H9 (cell line): Measurements from ENCODE around the gene CCNYL1. TPM values are rescaled to one million over a fixed set of nuclear protein-coding genes. Genes with fewer than 3 reads are reported as not detected.
A peak's percentile ranks its signal among the peaks of the same experiment; 100 is the strongest.

ENCODE experiments used
- DNase-seq: peaks from one replicate; pipeline ENCODE4 v3.0.0-alpha.2; 2017
- H2AFZ ChIP-seq: one replicate; pipeline ENCODE4 v1.6.1; 2013; ENCODE audit warnings: mild to moderate bottlenecking, low read length, control low read depth, moderate library complexity
- H2AK5ac ChIP-seq: 2 replicates; pipeline ENCODE4 v1.6.1; 2013; ENCODE audit warnings: low read length, control low read depth, mixed read lengths; ENCODE audit not compliant: insufficient read length
- H2BK120ac ChIP-seq: one replicate; pipeline ENCODE4 v1.6.1; 2013; ENCODE audit warnings: low read depth, mild to moderate bottlenecking, low read length, control low read depth, inconsistent platforms; ENCODE audit not compliant: poor library complexity, severe bottlenecking
- H2BK12ac ChIP-seq: 2 replicates; pipeline ENCODE4 v1.6.1; 2013; ENCODE audit warnings: low read length, control low read depth, mixed read lengths, low read depth; ENCODE audit not compliant: insufficient read length
- H2BK15ac ChIP-seq: 2 replicates; pipeline ENCODE4 v1.6.1; 2013; ENCODE audit warnings: low read depth, low read length, control low read depth
- H2BK20ac ChIP-seq: one replicate; pipeline ENCODE4 v1.6.1; 2013; ENCODE audit warnings: low read depth, mild to moderate bottlenecking, low read length, control low read depth, inconsistent platforms; ENCODE audit not compliant: poor library complexity, severe bottlenecking
- H2BK5ac ChIP-seq: 2 replicates; pipeline ENCODE4 v1.6.1; 2013; ENCODE audit warnings: low read length, control low read depth, mixed read lengths; ENCODE audit not compliant: insufficient read length
- H3K14ac ChIP-seq: 2 replicates; pipeline ENCODE4 v1.6.1; 2013; ENCODE audit warnings: low read length, control low read depth; ENCODE audit not compliant: insufficient read depth
- H3K18ac ChIP-seq: 2 replicates; pipeline ENCODE4 v1.6.1; 2013; ENCODE audit warnings: low read depth, mild to moderate bottlenecking, mixed read lengths, low read length, control low read depth; ENCODE audit not compliant: insufficient read length
- H3K23ac ChIP-seq: 2 replicates; pipeline ENCODE4 v1.6.1; 2013; ENCODE audit warnings: low read length, control low read depth, mixed read lengths, low read depth; ENCODE audit not compliant: insufficient read length
- H3K23me2 ChIP-seq: 2 replicates; pipeline ENCODE4 v1.6.1; 2013; ENCODE audit warnings: low read depth, mild to moderate bottlenecking, mixed read lengths, low read length, control low read depth; ENCODE audit not compliant: insufficient read length, poor library complexity, severe bottlenecking
- H3K27ac ChIP-seq: 2 replicates; pipeline ENCODE4 v1.5.1; 2013; ENCODE audit warnings: low read length, control low read depth, mixed read lengths, low read depth; ENCODE audit not compliant: insufficient read length
- H3K27me3 ChIP-seq: 2 replicates; pipeline ENCODE4 v1.6.1; 2013; ENCODE audit warnings: low read length, control low read depth, inconsistent platforms; ENCODE audit not compliant: insufficient read depth
- H3K4ac ChIP-seq: 2 replicates; pipeline ENCODE4 v1.6.1; 2013; ENCODE audit warnings: low read depth, mild to moderate bottlenecking, control low read depth, inconsistent platforms, low read length, moderate library complexity
- H3K4me1 ChIP-seq: 2 replicates; pipeline ENCODE4 v1.6.1; 2013; ENCODE audit warnings: low read length, control low read depth, inconsistent platforms; ENCODE audit not compliant: insufficient read depth
- H3K4me2 ChIP-seq: 2 replicates; pipeline ENCODE4 v1.6.1; 2013; ENCODE audit warnings: low read length, control low read depth, mixed read lengths; ENCODE audit not compliant: insufficient read length, insufficient read depth
- H3K56ac ChIP-seq: 2 replicates; pipeline ENCODE4 v1.6.1; 2013; ENCODE audit warnings: low read depth, mild to moderate bottlenecking, mixed read lengths, low read length, control low read depth; ENCODE audit not compliant: insufficient read length
- H3K79me1 ChIP-seq: 2 replicates; pipeline ENCODE4 v1.6.1; 2013; ENCODE audit warnings: low read depth, mild to moderate bottlenecking, moderate library complexity, low read length, control low read depth, inconsistent platforms; ENCODE audit not compliant: insufficient read depth, poor library complexity, severe bottlenecking
- H3K79me2 ChIP-seq: 2 replicates; pipeline ENCODE4 v1.6.1; 2013; ENCODE audit warnings: low read length, control low read depth, inconsistent platforms; ENCODE audit not compliant: insufficient read depth
- H3K9ac ChIP-seq: 2 replicates; pipeline ENCODE4 v1.6.1; 2013; ENCODE audit warnings: low read length, control low read depth, mixed read lengths; ENCODE audit not compliant: insufficient read length; ENCODE audit errors: extremely low read depth
- H3K9me3 ChIP-seq: one replicate; pipeline ENCODE4 v1.6.1; 2013; ENCODE audit warnings: low read depth, low read length, inconsistent platforms; ENCODE audit not compliant: control insufficient read depth
- H3T11ph ChIP-seq: one replicate; pipeline ENCODE4 v1.6.1; 2013; ENCODE audit warnings: mild to moderate bottlenecking, low read length, control low read depth, inconsistent platforms
- H4K20me1 ChIP-seq: one replicate; pipeline ENCODE4 v1.6.1; 2013; ENCODE audit not compliant: control insufficient read depth, insufficient read length, insufficient read depth
- H4K5ac ChIP-seq: 2 replicates; pipeline ENCODE4 v1.6.1; 2013; ENCODE audit warnings: low read depth, mild to moderate bottlenecking, mixed read lengths, low read length, control low read depth; ENCODE audit not compliant: insufficient read length
- H4K8ac ChIP-seq: replicated peaks from 2 replicates; pipeline ENCODE4 v1.6.1; 2013; ENCODE audit warnings: low read length, control low read depth, mixed read lengths, low read depth; ENCODE audit not compliant: insufficient read length
- H4K91ac ChIP-seq: 2 replicates; pipeline ENCODE4 v1.6.1; 2013; ENCODE audit warnings: low read depth, mild to moderate bottlenecking, moderate library complexity, mixed read lengths, low read length, control low read depth; ENCODE audit not compliant: insufficient read length
- H3K27ac Mint-ChIP-seq, 3 experiments: 2 replicates in 2 of 3; 3 replicates in 1 of 3; pipeline ENCODE4 v1.8.0; 2020 to 2021; ENCODE audit warnings: mixed read lengths in 3 of 3, mild to moderate bottlenecking in 1 of 3, moderate library complexity in 1 of 3
- H3K27me3 Mint-ChIP-seq: 2 replicates; pipeline ENCODE4 v1.8.0; 2021; ENCODE audit warnings: low read depth, mild to moderate bottlenecking, moderate library complexity, mixed read lengths
- H3K36me3 Mint-ChIP-seq, 3 experiments: 2 replicates in 2 of 3; 3 replicates in 1 of 3; pipeline ENCODE4 v1.8.0; 2020 to 2021; ENCODE audit warnings: low read depth in 3 of 3, mixed read lengths in 3 of 3; ENCODE audit not compliant: insufficient read depth in 1 of 3
- H3K4me1 Mint-ChIP-seq, 2 experiments: 2 replicates each; pipeline ENCODE4 v1.8.0; 2020; ENCODE audit warnings: mixed read lengths in 2 of 2
- H3K4me3 Mint-ChIP-seq, 2 experiments: 2 replicates in 1 of 2; 3 replicates in 1 of 2; pipeline ENCODE4 v1.8.0; 2020 to 2021; ENCODE audit warnings: mild to moderate bottlenecking in 2 of 2, mixed read lengths in 2 of 2, moderate library complexity in 1 of 2
- H3K9me3 Mint-ChIP-seq, 2 experiments: 2 replicates in 1 of 2; 3 replicates in 1 of 2; pipeline ENCODE4 v1.8.0; 2020; ENCODE audit warnings: mild to moderate bottlenecking in 2 of 2, mixed read lengths in 2 of 2, moderate library complexity in 1 of 2
- CTCF ChIP-seq: fragments of 200-600 bp; sonication (generic); conservative IDR thresholded peaks from 3 replicates; pipeline ENCODE4 v1.8.0; 2021; ENCODE audit warnings: antibody characterized with exemption, mild to moderate bottlenecking
- WGBS: extraction: QIAGEN DNeasy Blood & Tissue Kit; methylation state at CpG from one replicate; pipeline ENCODE4 v1.1.7; 2013; ENCODE audit warnings: missing lambda C conversion rate, low lambda C conversion rate, mixed read lengths; ENCODE audit not compliant: insufficient read length; ENCODE audit errors: extremely low coverage; 5-methylcytosine and 5-hydroxymethylcytosine counted together
- total RNA-seq: library from RNA; stranded (reverse); gene quantifications from 2 replicates; pipeline ENCODE4 v1.2.1, GENCODE V29; 2021

The CCNYL1 gene
- total RNA-seq, 1 experiment from 2014 or later = 27.0 TPM

- no peak overlapping the region for H2BK120ac ChIP-seq
Observed at GRCh38 chr2:207766041-207766551, 54.7 kb downstream of the CCNYL1 start.

More at GRCh38 chr2:207766041-207766551, 54.7 kb downstream of the CCNYL1 start:
- H3K4me1 Mint-ChIP-seq = peaks cover 60 to 75% of the 10 kb centered on the region in 2 experiments
- TF ChIP-seq CTCF = no peak
- Histone ChIP-seq H3K23me2 (peaks cover 33% of the 10 kb centered on the region), H3K23ac (no peak overlapping the region), H3K14ac (no peak overlapping the region), H2AFZ (no peak overlapping the region), H2AK5ac (no peak overlapping the region), H3K9ac (peak overlapping the region; percentile 45), H4K20me1 (peaks cover 8% of the 10 kb centered on the region), H3K4me1 (peaks cover 22% of the 10 kb centered on the region), H2BK15ac (no peak overlapping the region), H3K79me1 (no peaks in the 10 kb centered on the region), H3K4ac (no peak overlapping the region), H4K5ac (no peak overlapping the region), H4K8ac (no peak overlapping the region), H3K4me2 (peak overlapping the region; percentile 90), H3K79me2 (peaks cover 41% of the 10 kb centered on the region; the same call in 1 of the 2 replicates), H3K27me3 (no peaks in the 10 kb centered on the region), H4K91ac (no peak overlapping the region), H3K9me3 (no peaks in the 10 kb centered on the region), H3K18ac (no peak overlapping the region), H2BK20ac (no peak overlapping the region), H2BK12ac (no peak overlapping the region), H2BK5ac (no peak overlapping the region), H3K27ac (peak overlapping the region; percentile 79), H3K56ac (no peak overlapping the region), H3T11ph (no peak overlapping the region)
- no peaks in the 10 kb centered on the region for H3K27me3 Mint-ChIP-seq
- peak overlapping the region; percentile 92 to 98 (median 97) for H3K27ac Mint-ChIP-seq
- WGBS = no CpG with 5 or more reads among the region's 5 CpGs
- H3K4me3 Mint-ChIP-seq = peak overlapping the region; percentile 96 to 97
- H3K36me3 Mint-ChIP-seq = peaks cover 28 to 72% (median 69%) of the 10 kb centered on the region in 3 experiments
- DNase-seq = peak; percentile 52
- no peaks in the 10 kb centered on the region; a peak in 1 of 5 replicates for H3K9me3 Mint-ChIP-seq
